SK-N-SH (cell line): Measurements from ENCODE around the gene ACSS2. TPM values are rescaled to one million over a fixed set of nuclear protein-coding genes. Genes with fewer than 3 reads are reported as not detected.
"Not testable (repeated sequence)": the region's sequence is repeated elsewhere in the genome, so short reads cannot be mapped to it uniquely, and the experiment has no call there.

Experiments
- CTCF ChIA-PET: fragments of 300-600, 350-600 bp; formaldehyde crosslinking; extraction: SDS; loops from one replicate; lab custom pipeline; 2021; lab: Yijun Ruan, JAX
- POLR2A ChIA-PET: fragments of 350-600 bp; sonication (Branson Sonifier 250); formaldehyde crosslinking; extraction: SDS; loops from one replicate; lab custom pipeline; 2020; ENCODE audit warnings: antibody characterized with exemption, inconsistent platforms; lab: Yijun Ruan, JAX
- DNase-seq: peaks from one replicate; pipeline ENCODE4 v3.0.0; 2012
- H2AFZ ChIP-seq: fragments of 200-600 bp; sonication (generic); 2 replicates; pipeline ENCODE4 v1.8.1; 2016; ENCODE audit warnings: antibody characterized with exemption, mild to moderate bottlenecking, low read depth
- H3F3A ChIP-seq: fragments of 200-600 bp; sonication (generic); replicated peaks from 2 replicates; pipeline ENCODE3; 2016; ENCODE audit warnings: antibody characterized with exemption, mild to moderate bottlenecking; ENCODE audit not compliant: insufficient read depth
- H3K27ac ChIP-seq, 2 experiments: fragments of 200-500 bp in 1 of 2; fragments of 200-600 bp in 1 of 2; sonication (Bioruptor generic) in 1 of 2; sonication (generic), shearing (Covaris generic) in 1 of 2; 2 replicates each; pipeline versions ENCODE4 v1.5.1 to v1.6.1; 2014 to 2016; ENCODE audit warnings: low read depth in 2 of 2, inconsistent platforms in 1 of 2, low read length in 1 of 2, mild to moderate bottlenecking in 1 of 2, mixed read lengths in 1 of 2
- H3K27me3 ChIP-seq: fragments of 200-600 bp; sonication (generic), shearing (Covaris generic); 2 replicates; pipeline ENCODE4 v1.6.1; 2016; ENCODE audit warnings: mixed run types; ENCODE audit not compliant: insufficient read depth
- H3K36me3 ChIP-seq, 2 experiments: fragments of 200-500 bp in 1 of 2; fragments of 200-600 bp in 1 of 2; sonication (Bioruptor generic) in 1 of 2; sonication (generic) in 1 of 2; replicated peaks in 1 of 2; 2 replicates each; pipeline versions ENCODE3 to v1.5.1; 2014 to 2016; ENCODE audit warnings: low read length in 1 of 2, mild to moderate bottlenecking in 1 of 2; ENCODE audit not compliant: insufficient read depth in 2 of 2, control insufficient read depth in 1 of 2
- H3K4me1 ChIP-seq, 2 experiments: fragments of 200-500 bp in 1 of 2; fragments of 200-600 bp in 1 of 2; sonication (Bioruptor generic) in 1 of 2; sonication (generic), shearing (Covaris generic) in 1 of 2; 2 replicates each; pipeline versions ENCODE4 v1.5.1 to v1.6.1; 2014 to 2016; ENCODE audit warnings: low read depth in 1 of 2, low read length in 1 of 2, mixed run types in 1 of 2; ENCODE audit not compliant: insufficient read depth in 2 of 2, control insufficient read depth in 1 of 2
- H3K4me2 ChIP-seq: fragments of 200-600 bp; sonication (generic), shearing (Covaris generic); 2 replicates; pipeline ENCODE4 v1.6.1; 2017; ENCODE audit warnings: mixed run types
- H3K4me3 ChIP-seq, 2 experiments: fragments of 200-500 bp in 1 of 2; fragments of 200-600 bp in 1 of 2; sonication (Bioruptor generic) in 1 of 2; sonication (generic), shearing (Covaris generic) in 1 of 2; 2 replicates each; pipeline versions ENCODE4 v1.5.1 to v1.8.1; 2014 to 2016; ENCODE audit warnings: low read depth in 2 of 2, inconsistent platforms in 1 of 2, low read length in 1 of 2, mild to moderate bottlenecking in 1 of 2, mixed read lengths in 1 of 2, moderate library complexity in 1 of 2
- H3K79me2 ChIP-seq: fragments of 200-600 bp; sonication (generic); 2 replicates; pipeline ENCODE4 v1.8.1; 2017; ENCODE audit warnings: mild to moderate bottlenecking; ENCODE audit not compliant: insufficient read depth
- H3K9ac ChIP-seq: fragments of 200-600 bp; sonication (generic); 2 replicates; pipeline ENCODE4 v1.6.1; 2017; ENCODE audit warnings: mixed run types
- H3K9me2 ChIP-seq: fragments of 200-600 bp; sonication (generic); 2 replicates; pipeline ENCODE4 v1.6.1; 2017; ENCODE audit warnings: mixed run types
- H3K9me3 ChIP-seq: fragments of 200-600 bp; sonication (generic); 2 replicates; pipeline ENCODE4 v1.6.1; 2017; ENCODE audit warnings: mixed run types, mild to moderate bottlenecking, moderate library complexity
- H4K20me1 ChIP-seq: fragments of 200-600 bp; sonication (generic); 2 replicates; pipeline ENCODE4 v1.6.1; 2017; ENCODE audit warnings: mild to moderate bottlenecking, mixed run types; ENCODE audit not compliant: insufficient read depth
- FOSL2 ChIP-seq: IDR thresholded peaks from 2 replicates; pipeline ENCODE4 v1.4.0; 2012; ENCODE audit warnings: low read depth, mild to moderate bottlenecking, moderate library complexity, borderline replicate concordance
- MEF2A ChIP-seq: IDR thresholded peaks from 2 replicates; pipeline ENCODE4 v1.4.0; 2012; ENCODE audit warnings: low read depth, borderline replicate concordance
- MXI1 ChIP-seq: IDR thresholded peaks from 2 replicates; pipeline ENCODE4 v1.6.1; 2012; ENCODE audit warnings: mild to moderate bottlenecking, low read depth, low read length, improper control_type of control experiment
- RAD21 ChIP-seq: IDR thresholded peaks from 2 replicates; pipeline ENCODE4 v1.6.1; 2012; ENCODE audit warnings: mild to moderate bottlenecking, low read length
- SMC3 ChIP-seq: IDR thresholded peaks from 2 replicates; pipeline ENCODE4 v1.6.1; 2012; ENCODE audit warnings: low read depth, low read length, improper control_type of control experiment
- TEAD4 ChIP-seq: IDR thresholded peaks from 2 replicates; pipeline ENCODE4 v1.4.0; 2012; ENCODE audit warnings: mild to moderate bottlenecking, borderline replicate concordance; ENCODE audit not compliant: insufficient read depth
- USF1 ChIP-seq: IDR thresholded peaks from 2 replicates; pipeline ENCODE4 v1.4.0; 2012; ENCODE audit warnings: low read depth, borderline replicate concordance
- YY1 ChIP-seq: IDR thresholded peaks from 2 replicates; pipeline ENCODE4 v1.4.0; 2012; ENCODE audit warnings: low read depth, mild to moderate bottlenecking
- ZBTB33 ChIP-seq: IDR thresholded peaks from 2 replicates; pipeline ENCODE4 v1.4.0; 2012; ENCODE audit warnings: low read depth, borderline replicate concordance
- WGBS: methylation state at CpG from one replicate; pipeline ENCODE4 v1.1.6; 2017; ENCODE audit warnings: low lambda C conversion rate; 5-methylcytosine and 5-hydroxymethylcytosine counted together
- polyA plus RNA-seq, 3 experiments: library from polyadenylated mRNA; depleted of rRNA; stranded (reverse); fragments of >200 nt; gene quantifications; 2 replicates each; pipeline ENCODE4 v1.2.3, GENCODE V29; 2012
- TF ChIP-seq, protein P1 (sequence below): IDR thresholded peaks from 2 replicates; pipeline ENCODE4; 2012

Gene ACSS2
- polyA plus RNA-seq, 1 of the 3 experiments (the other 2 are of a cell fraction), result 25.5 TPM

DNA sequence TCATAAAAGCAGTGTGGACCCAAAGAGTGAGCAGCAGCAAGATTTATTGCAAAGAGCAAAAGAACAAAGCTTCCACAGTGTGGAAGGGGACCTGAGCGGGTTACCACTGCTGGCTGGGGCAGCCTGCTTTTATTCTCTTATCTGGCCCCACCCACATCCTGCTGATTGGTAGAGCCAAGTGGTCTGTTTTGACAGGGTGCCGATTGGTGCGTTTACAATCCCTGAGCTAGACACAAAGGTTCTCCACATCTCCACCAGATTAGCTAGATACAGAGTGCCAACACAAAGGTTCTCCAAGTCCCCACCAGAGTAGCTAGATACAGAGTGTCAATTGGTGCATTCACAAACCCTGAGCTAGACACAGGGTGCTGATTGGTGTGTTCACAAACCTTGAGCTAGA lies 21.7 kb downstream of the ACSS2 start:
- H3F3A ChIP-seq, H3K36me3 ChIP-seq, H4K20me1 ChIP-seq, H3K27ac ChIP-seq, H3K79me2 ChIP-seq, H3K9me2 ChIP-seq, H3K4me2 ChIP-seq, H3K4me3 ChIP-seq, H3K4me1 ChIP-seq, POLR2A ChIA-PET, H3K9ac ChIP-seq, DNase-seq, H2AFZ ChIP-seq, H3K27me3 ChIP-seq, H3K9me3 ChIP-seq, CTCF ChIA-PET: not testable (repeated sequence)
- WGBS, result 95% methylated on average over 3 of the region's 3 CpGs

DNA sequence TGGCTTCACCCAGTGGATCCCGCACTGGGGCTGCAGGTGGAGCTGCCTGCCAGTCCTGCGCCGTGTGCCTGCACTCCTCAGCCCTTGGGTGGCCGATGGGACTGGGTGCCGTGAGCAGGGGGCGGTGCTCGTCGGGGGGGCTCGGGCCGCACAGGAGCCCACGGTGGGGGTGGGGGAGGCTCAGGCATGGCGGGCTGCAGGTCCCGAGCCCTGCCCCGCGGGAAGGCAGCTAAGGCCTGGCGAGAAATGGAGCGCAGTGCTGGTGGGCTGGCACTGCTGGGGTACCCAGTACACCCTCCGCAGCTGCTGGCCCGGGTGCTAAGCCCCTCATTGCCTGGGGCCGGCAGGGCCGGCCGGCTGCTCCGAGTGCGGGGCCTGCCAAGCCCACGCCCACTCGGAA lies 22.3 kb downstream of the ACSS2 start:
- H3F3A ChIP-seq, POLR2A ChIA-PET, H4K20me1 ChIP-seq, H2AFZ ChIP-seq, H3K79me2 ChIP-seq, H3K9me3 ChIP-seq, H3K27me3 ChIP-seq, DNase-seq, H3K4me1 ChIP-seq, H3K36me3 ChIP-seq, CTCF ChIA-PET, H3K27ac ChIP-seq, H3K4me2 ChIP-seq, H3K9me2 ChIP-seq, H3K9ac ChIP-seq, H3K4me3 ChIP-seq: not testable (repeated sequence)
- 95% methylated on average over 4 of the region's 26 CpGs for whole genome bisulfite sequencing

DNA sequence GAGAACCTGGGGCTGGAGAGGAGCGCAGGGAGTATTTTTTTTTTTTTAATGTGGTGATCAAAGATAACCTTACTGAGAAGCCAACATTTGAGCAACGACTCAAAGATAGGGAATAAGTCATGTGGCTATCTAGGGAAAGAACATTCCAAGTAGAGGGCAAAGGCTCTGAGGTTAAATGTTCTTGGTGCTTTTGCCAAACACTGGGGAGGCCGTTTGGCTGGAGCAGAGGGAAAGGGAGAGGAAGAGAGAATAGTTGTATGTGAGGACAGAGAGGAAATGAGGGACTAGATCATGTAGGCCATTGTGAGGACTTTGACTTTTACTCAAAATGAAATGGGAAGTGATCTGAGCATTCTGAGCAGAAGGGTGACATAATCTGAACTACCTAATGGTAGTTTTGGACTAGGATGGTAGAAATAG lies 27.8 kb downstream of the ACSS2 start:
- H2AFZ ChIP-seq, result no peak overlapping the region
- H3K4me2 ChIP-seq, result no peak overlapping the region
- POLR2A ChIA-PET, result no interaction called here
- H3K9me3 ChIP-seq, result no peaks in the 10 kb centered on the region
- 81% methylated on average over 3 of the region's 3 CpGs for WGBS
- DNase-seq, result no peak
- H3K9ac ChIP-seq, result no peak overlapping the region
- H4K20me1 ChIP-seq, result no peaks in the 10 kb centered on the region
- no peak overlapping the region for H3K4me3 ChIP-seq
- H3F3A ChIP-seq, result peaks cover 22% of the 10 kb centered on the region
- no peak overlapping the region for H3K27ac ChIP-seq
- H3K9me2 ChIP-seq, result no peaks in the 10 kb centered on the region
- TF ChIP-seq, protein P1, sequence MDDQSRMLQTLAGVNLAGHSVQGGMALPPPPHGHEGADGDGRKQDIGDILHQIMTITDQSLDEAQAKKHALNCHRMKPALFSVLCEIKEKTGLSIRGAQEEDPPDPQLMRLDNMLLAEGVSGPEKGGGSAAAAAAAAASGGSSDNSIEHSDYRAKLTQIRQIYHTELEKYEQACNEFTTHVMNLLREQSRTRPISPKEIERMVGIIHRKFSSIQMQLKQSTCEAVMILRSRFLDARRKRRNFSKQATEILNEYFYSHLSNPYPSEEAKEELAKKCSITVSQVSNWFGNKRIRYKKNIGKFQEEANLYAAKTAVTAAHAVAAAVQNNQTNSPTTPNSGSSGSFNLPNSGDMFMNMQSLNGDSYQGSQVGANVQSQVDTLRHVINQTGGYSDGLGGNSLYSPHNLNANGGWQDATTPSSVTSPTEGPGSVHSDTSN, result no peak
- TF ChIP-seq TEAD4 (no peak), YY1 (no peak), RAD21 (no peak), MXI1 (no peak), SMC3 (no peak), MEF2A (no peak), USF1 (no peak), FOSL2 (no peak), ZBTB33 (no peak)
- no peaks in the 10 kb centered on the region for H3K36me3 ChIP-seq
- 0 out of 2 replicates have a peak, but pooled peaks cover 2% of the 10 kb centered on the region for H3K79me2 ChIP-seq
- H3K4me1 ChIP-seq, result peaks cover 12 to 19% of the 10 kb centered on the region in 2 experiments
- no peaks in the 10 kb centered on the region for H3K27me3 ChIP-seq
- CTCF ChIA-PET, result interaction anchor here (0.6 to 1.3 kb wide), 6 partner anchors 9 to 205 kb away, joined by 3 to 5 read pairs (median 3); no protein-coding TSS in a partner anchor
